ENCODE results near the gene DNAJB1. TPM values are rescaled to one million over a fixed set of nuclear protein-coding genes. Genes with fewer than 3 reads are reported as not detected.
"Not testable (repeated sequence)": the region's sequence is repeated elsewhere in the genome, so short reads cannot be mapped to it uniquely, and the experiment has no call there.

DNAJB1 gene
- total RNA-seq, 1 experiment from 2014 or later = 126 TPM

DNA sequence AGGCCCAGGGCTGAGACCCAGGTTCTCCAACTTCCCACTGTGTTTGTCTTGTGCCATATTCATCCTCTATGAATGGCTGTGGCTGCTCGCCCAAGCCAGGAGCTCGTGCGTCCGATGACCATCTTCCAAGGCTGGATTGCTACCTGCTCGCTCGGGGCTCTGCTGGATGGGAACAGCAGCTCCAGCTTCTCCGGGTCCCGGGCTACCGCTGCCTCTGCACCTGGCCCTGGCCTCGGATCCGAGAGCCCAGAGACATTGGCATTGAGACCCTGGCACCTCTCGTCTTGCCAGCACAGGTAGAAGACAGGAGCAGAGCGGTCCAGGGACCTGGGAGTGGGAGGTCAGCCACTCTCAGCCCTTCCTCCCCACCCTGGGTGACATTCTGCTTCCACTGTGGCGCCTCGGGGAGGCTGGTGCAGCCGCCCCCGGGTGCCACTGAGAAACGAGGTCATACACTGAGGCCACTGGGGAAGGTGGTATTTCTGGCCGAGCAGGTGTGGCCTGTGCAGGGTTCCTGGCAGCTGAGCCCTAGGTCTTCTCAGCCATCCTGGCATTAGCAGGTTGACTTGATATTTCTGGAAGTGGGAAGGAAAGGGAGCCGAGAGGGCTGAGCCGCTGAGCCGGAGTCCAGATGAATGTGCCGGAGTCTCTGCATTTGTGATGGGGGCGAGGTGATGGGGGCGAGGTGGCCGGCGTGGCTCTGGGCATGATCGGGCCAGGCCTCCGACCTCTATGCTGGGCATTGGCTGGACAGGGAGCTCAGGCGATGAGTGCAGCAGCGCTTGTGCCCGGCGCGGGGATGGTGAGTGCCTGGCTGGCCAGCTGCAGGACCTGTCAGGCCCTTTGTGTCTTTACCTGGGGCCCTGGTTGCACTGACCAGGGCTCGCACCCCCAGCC, 35.1 kb upstream of the DNAJB1 start:
- DNase-seq (ENCODE audit: low read depth) = no peak

DNA sequence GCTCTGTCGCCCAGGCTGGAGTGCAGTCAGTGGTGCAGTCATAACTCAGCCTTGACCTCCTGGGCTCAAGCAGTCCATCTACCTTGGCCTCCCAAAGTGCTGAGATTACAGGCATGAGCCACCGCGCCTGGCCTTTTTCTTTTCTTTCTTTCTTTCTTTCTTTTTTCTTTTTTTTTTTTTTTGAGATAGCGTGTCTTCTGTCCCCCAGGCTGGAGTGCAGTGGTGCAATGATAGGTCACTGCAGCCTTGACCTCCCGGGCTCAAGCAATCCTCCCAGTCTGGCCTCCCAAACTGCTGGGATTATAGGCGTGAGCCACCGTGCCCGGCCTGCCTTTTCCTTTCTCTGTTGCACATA, 33.8 kb upstream of the DNAJB1 start:
- not testable (repeated sequence) for DNase-seq (ENCODE audit: low read depth)

DNA sequence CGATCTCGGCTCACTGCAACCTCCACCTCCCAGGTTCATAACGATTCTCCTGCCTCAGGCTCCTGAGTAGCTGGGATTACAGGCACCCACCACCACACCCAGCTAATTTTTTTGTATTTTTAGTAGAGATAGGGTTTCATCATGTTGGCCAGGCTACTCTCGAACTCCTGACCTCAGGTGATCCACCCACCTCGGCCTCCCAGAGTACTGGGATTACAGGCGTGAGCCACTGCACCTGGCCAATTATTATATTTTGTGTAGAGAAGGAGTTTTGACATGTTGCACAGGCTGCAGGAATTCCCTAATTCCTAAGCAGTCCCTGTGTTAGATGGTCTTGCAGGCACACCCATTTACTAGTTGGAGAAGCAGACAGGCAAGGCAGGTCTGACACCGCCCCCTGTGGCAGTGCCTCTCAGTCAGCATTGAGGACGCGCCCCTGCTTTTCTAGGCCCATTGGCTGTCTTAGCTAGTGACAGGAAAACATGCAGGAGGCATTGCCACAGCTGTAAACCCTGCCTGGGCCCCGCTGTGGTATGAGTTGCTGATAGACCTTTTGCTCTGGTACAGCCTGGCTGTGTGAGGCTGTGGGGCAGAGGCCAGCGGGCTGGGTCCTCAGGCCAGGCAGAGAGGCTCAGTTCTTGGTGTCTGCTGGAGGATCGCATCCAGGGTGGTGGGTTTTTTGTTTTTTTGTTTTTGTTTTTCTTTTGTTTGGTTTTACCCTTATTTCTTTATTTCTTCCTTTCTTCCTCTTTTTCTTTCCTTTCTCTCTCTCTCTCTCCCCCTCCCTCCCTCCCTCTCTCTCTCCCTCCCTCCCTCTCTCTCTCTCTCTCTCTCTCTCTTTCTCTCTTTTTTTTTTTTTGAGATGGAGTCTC, 33.2 kb upstream of the DNAJB1 start:
- peak; percentile 41 for DNase-seq (ENCODE audit: low read depth)

DNA sequence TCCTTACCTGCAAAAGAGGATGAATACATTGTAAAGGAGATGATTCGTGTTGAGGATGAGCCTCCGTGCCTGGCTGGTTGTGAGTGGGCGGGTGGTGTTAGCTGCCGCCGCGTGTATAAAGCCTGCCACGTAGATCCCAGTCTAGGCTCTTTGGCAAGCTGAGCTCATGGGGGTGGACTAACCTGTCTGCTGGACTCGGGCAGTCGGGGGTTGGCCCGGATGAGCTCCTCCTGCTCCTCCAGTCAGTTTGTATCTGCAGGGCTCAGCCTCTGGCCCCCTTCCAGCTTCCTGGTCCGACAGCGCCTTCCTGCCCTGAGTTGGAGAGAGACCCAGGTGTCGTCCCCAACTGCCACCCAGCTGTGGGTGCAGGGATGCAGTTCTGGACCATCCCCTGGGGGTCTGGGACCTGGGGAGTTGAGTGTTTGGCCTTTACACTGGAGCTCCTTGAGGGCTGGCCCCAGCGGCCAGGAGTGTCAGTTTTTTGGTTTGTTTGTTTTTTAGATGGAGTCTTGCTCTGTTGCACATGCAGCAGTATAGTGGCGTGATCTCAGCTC, 32.1 kb upstream of the DNAJB1 start:
- DNase-seq (ENCODE audit: low read depth) = no peak

DNA sequence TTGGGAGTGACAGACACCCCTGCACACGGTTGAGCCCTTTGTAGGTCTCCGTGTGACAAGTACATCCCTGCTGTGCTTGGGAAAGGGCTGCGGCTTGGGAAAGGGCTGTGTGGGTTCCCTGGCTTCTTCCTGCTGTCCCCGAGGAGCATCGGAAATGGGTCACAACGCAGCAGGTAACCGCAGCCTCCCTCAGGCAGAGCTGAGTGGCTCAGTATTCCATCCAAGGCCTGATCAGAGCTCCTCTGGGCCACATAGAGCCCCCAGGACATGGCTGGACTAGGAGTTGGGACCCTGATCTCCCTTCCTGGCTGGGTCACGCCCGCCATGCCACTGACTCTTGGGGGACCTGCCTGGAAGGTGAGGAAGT, 27.5 kb upstream of the DNAJB1 start:
- DNase-seq (ENCODE audit: low read depth) = no peak

DNA sequence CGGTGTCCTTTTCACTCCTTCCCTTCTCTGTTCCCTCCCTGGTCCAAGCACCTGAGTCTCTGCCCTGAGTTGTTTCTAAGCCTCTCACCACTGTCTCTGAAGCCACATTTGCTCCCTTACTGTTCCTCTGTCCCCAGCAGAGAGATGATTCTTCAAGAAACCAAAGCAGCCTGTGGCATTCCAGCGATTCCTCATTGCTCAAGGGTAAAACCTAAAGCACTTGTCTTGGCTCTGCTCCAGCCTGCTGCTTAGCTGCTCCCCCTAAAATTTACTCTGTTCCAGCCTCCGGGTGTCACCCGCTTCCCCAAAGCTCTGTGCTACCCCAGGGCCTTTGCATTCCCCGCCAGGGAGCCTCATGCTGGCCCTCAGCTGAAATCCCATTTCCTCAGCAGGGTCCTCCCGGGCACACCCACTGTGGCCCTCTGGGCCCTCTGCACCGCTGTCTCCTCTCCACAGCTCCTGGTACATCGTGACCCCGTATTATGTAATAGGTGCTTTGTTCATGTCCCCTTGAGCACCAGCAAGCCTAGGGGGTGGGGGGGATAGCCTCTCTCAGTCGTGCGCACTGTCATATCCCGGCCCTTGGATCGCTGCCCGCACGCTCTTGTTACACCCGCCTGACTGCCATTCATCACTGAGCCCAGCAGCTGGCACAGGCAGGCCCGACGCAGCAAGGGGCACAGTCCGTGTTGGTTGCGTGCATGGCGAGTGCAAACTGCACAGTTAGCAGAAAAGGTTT, 26.9 kb upstream of the DNAJB1 start:
- DNase-seq (ENCODE audit: low read depth) = no peak

GRCh38 chr19:14544047-14544446, 25.9 kb upstream of the DNAJB1 start:
- no peak for DNase-seq (ENCODE audit: low read depth)

DNA sequence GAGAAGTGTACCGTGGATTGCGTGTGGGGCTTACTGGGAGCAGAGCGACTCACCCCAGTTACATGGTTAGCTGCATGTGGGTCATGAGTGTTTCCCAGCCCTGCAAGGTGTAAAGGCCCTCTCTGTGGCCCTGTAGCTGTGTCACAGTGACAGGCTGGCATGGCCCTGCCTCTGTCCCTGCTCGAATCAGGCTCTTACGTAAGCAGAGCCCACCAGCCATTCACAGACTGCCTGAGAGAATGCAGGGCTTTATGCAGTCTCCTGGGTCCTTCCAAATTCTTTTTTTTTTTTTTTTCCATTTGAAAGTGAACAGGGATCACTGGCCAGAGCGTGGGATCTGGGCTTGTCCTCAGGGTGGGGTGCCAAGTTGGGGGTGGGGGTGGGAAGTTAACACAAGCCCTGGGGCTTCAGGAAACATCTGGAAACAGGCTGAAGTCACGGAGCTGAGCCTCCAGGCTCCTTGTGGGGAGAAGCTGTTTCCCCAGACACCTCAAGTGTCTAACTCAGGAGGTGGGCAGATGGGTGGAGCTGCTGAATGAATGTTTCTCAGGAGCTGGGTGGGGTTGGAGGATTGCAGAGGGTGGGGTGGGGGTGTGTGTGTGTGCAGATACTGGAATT, 24.6 kb upstream of the DNAJB1 start:
- DNase-seq (ENCODE audit: low read depth) = no peak

DNA sequence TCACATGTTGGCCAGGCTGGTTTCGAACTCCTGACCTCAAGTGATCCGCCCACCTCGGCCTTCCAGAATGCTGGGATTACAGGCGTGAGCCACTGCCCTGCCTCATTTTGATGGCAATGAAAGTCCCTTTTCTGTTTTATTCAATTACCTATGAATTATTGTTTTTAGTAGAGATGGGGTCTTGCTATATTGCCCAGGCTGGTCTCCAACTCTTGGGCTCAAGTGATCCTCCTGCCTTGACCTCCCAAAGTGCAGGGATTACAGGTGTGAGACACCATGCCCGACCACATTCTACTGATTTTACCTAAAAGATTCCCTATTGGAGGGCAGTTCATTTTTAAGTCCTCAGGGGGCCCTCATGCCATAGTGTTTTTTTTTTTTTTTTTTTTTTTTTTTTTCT, 23.8 kb upstream of the DNAJB1 start:
- DNase-seq (ENCODE audit: low read depth) = not testable (repeated sequence)

GRCh38 chr19:14540741-14541525, 22.7 kb upstream of the DNAJB1 start:
- no peak for DNase-seq (ENCODE audit: low read depth)

GRCh38 chr19:14536926-14537692, 18.9 kb upstream of the DNAJB1 start:
- DNase-seq (ENCODE audit: low read depth) = no peak

DNA sequence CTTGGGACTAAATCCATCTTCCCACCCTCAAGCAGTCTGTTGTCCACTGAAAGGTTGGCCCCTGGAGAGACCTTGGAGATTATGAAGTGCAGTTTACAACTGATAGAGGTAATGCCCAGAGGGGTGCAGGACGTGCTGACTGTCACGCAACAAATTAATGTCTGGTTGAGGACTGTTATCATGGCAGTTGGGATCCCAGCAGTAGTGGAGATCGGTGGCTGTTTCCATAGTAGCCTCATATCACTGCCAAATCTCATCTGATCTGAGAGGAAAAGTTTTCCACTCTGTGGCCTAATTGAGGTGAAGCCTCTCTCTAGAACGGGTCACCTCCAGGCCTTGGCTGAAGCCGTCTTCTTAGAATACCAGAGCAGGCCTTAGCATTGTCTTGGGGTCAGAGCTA, 15.3 kb upstream of the DNAJB1 start:
- no peak for DNase-seq (ENCODE audit: low read depth)

GRCh38 chr19:14530506-14530905, 12.3 kb upstream of the DNAJB1 start:
- no peak for DNase-seq (ENCODE audit: low read depth)

DNA sequence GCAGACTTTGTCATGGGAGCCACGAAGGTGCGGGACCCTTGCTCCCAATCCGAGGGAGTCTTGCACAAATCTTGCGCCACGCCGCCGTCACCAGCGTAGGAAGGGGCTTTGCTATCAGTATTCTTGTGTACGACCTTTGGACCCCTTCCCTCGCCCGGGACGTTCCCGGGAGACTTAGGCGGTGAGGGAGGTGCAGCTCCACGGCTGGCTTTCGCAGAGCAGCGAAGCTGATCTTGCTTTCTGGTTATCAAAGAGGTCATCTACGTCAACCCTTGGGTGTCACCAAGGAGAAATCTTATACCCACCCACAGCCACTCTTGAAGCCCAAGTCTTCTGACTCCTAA, 11.8 kb upstream of the DNAJB1 start:
- no peak for DNase-seq (ENCODE audit: low read depth)

- DNase-seq (ENCODE audit: low read depth) = peak; percentile 100
Observed at GRCh38 chr19:14529254-14530004, 11.2 kb upstream of the DNAJB1 start, which contains the start of gene TECR. TECR (plus strand) TSS chr19:14529594; CDS start chr19:14529697, 103 bp downstream.

DNA sequence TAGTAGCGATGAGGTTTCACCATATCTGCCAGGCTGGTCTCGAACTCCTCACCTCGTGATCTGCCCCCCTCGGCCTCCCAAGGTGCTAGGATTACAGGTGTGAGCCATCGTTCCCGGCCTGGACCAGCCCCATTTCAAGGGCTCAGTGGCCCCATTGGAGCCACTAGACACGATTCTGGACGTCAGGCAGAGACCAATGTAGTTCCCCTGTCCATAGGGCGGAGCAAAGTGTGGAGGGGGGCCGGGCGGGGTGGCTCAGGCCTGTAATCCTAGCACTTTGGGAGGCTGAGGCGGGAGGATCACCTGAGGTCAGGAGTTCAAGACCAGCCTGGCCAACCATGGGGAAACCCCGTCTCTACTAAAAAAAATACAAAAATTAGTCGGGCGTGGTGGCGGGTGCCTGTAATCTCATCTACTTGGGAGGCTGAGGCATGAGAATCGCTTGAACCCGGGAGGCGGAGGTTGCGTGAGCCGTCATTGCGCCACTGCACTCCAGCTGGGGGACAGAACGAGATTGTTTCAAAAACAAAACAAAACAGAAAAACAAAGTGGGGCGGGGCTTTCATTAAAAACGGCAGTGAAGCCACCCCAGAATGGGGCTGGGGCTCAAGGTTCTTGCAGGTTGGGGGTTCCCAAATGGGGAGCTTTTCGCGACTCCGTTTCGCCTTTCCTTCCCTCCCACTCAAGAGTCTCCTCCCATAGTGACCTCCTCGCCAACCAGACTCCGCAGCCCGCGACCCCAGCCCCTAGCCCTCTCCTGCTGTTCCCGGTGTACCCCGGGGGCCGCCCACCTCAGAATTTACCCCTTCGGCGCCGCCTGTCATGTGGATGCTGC, 10.4 kb upstream of the DNAJB1 start:
- DNase-seq (ENCODE audit: low read depth) = no peak

GRCh38 chr19:14526423-14526822, 8.2 kb upstream of the DNAJB1 start:
- no peak for DNase-seq (ENCODE audit: low read depth)

DNA sequence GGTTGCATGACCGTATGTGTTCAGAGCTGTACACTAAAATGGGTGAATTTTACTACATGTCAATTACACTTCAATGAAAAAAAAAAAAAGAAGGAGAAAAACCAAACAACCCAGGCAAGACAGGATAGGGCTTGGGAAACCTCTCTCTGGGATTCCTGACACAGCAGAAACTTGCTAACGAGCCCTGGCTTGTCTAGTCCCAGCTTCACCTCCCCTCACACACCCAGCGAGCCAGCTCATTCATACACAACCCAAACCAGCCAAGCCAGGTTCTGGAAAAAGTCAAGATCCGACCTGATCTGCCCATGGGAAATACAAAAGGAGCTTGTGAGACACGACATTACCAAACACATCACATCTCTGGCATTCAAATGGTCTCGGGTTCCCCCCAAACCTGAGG, 7.5 kb upstream of the DNAJB1 start:
- no peak for DNase-seq (ENCODE audit: low read depth)
